IMR-90 (cell line): ENCODE measurements around the gene YJU2. TPM values are rescaled to one million over a fixed set of nuclear protein-coding genes. Genes with fewer than 3 reads are reported as not detected.
A peak's percentile ranks its signal among the peaks of the same experiment; 100 is the strongest.

Experiments used
- ATAC-seq: fragments of 200-7000 bp; cut with Tn5 transposase; 2 replicates; pipeline ENCODE4 v1.9.1; 2020; ENCODE audit warnings: low read depth, mild to moderate bottlenecking, moderate library complexity
- BruUV-seq: library from RNA; stranded (reverse); fragments of 400-500 nt; replicated peaks from 2 replicates; lab custom pipeline; 2021; lab: Mats Ljungman, UMichigan
- CTCF ChIA-PET: fragments of 300-600 bp; formaldehyde crosslinking; extraction: SDS; loops from one replicate; lab custom pipeline; 2021; ENCODE audit warnings: antibody characterized with exemption; lab: Yijun Ruan, JAX
- POLR2A ChIA-PET: fragments of 300-600 bp; sonication (Branson Sonifier 250); formaldehyde crosslinking; loops from one replicate; lab custom pipeline; 2022; ENCODE audit warnings: antibody characterized with exemption; ENCODE audit not compliant: unreplicated experiment; lab: Charles Lee
- DNase-seq: peaks from one replicate; pipeline ENCODE4 v3.0.0; 2013
- H2AFZ ChIP-seq: replicated peaks from 2 replicates; pipeline ENCODE3; 2013; ENCODE audit warnings: low read length, mild to moderate bottlenecking; ENCODE audit not compliant: poor library complexity
- H2AK5ac ChIP-seq: 2 replicates; pipeline ENCODE4 v1.6.1; 2013; ENCODE audit warnings: low read depth, low read length, inconsistent platforms
- H2AK9ac ChIP-seq: replicated peaks from 2 replicates; pipeline ENCODE3; 2013; ENCODE audit warnings: mild to moderate bottlenecking, low read depth, low read length, moderate library complexity; ENCODE audit not compliant: poor library complexity
- H2BK120ac ChIP-seq: 2 replicates; pipeline ENCODE4 v1.6.1; 2013; ENCODE audit warnings: low read depth, low read length, inconsistent platforms
- H2BK15ac ChIP-seq: 3 replicates; pipeline ENCODE4 v1.6.1; 2013; ENCODE audit warnings: low read depth, low read length, inconsistent platforms
- H2BK20ac ChIP-seq: 2 replicates; pipeline ENCODE4 v1.6.1; 2013; ENCODE audit warnings: low read depth, mild to moderate bottlenecking, inconsistent platforms, low read length, moderate library complexity
- H2BK5ac ChIP-seq: 2 replicates; pipeline ENCODE4 v1.6.1; 2013; ENCODE audit warnings: mild to moderate bottlenecking, low read depth, low read length, inconsistent platforms; ENCODE audit not compliant: poor library complexity, severe bottlenecking
- H3K14ac ChIP-seq: replicated peaks from 2 replicates; pipeline ENCODE4 v1.6.1; 2013; ENCODE audit warnings: low read depth, low read length, inconsistent platforms
- H3K18ac ChIP-seq: 2 replicates; pipeline ENCODE4 v1.6.1; 2013; ENCODE audit warnings: low read depth, low read length, control low read depth
- H3K23ac ChIP-seq: 2 replicates; pipeline ENCODE4 v1.6.1; 2013; ENCODE audit warnings: low read depth, low read length, inconsistent platforms
- H3K27ac ChIP-seq: 2 replicates; pipeline ENCODE4 v1.5.1; 2013; ENCODE audit warnings: mild to moderate bottlenecking, control low read depth, low read length; ENCODE audit not compliant: insufficient read depth
- H3K27me3 ChIP-seq: 2 replicates; pipeline ENCODE4 v1.6.1; 2013; ENCODE audit warnings: low read length; ENCODE audit not compliant: control insufficient read depth, insufficient read depth
- H3K36me3 ChIP-seq: 2 replicates; pipeline ENCODE4 v1.6.1; 2013; ENCODE audit warnings: low read length, mixed read lengths; ENCODE audit not compliant: control insufficient read depth, insufficient read depth
- H3K4ac ChIP-seq: 2 replicates; pipeline ENCODE4 v1.6.1; 2013; ENCODE audit warnings: low read depth, low read length, inconsistent platforms
- H3K4me1 ChIP-seq: 2 replicates; pipeline ENCODE4 v1.6.1; 2013; ENCODE audit warnings: low read length, mixed read lengths; ENCODE audit not compliant: control insufficient read depth, insufficient read depth
- H3K4me2 ChIP-seq: 2 replicates; pipeline ENCODE4 v1.6.1; 2013; ENCODE audit warnings: low read depth, mild to moderate bottlenecking, control low read depth, low read length, moderate library complexity
- H3K4me3 ChIP-seq: 2 replicates; pipeline ENCODE4 v1.5.1; 2013; ENCODE audit warnings: low read depth, mild to moderate bottlenecking, control low read depth, low read length, moderate library complexity; ENCODE audit not compliant: insufficient read depth
- H3K56ac ChIP-seq: 2 replicates; pipeline ENCODE4 v1.6.1; 2013; ENCODE audit warnings: low read length, inconsistent platforms; ENCODE audit not compliant: insufficient read depth; ENCODE audit errors: extremely low read depth
- H3K79me1 ChIP-seq, 2 experiments: 2 replicates each; pipeline ENCODE4 v1.6.1; 2013; ENCODE audit warnings: low read length in 2 of 2, inconsistent platforms in 1 of 2, low read depth in 1 of 2
- H3K9ac ChIP-seq: 2 replicates; pipeline ENCODE4 v1.6.1; 2013; ENCODE audit warnings: low read depth, low read length, control low read depth
- H3K9me1 ChIP-seq: 2 replicates; pipeline ENCODE4 v1.6.1; 2013; ENCODE audit warnings: low read length, inconsistent platforms; ENCODE audit not compliant: insufficient read depth
- H3K9me3 ChIP-seq: 2 replicates; pipeline ENCODE4 v1.6.1; 2013; ENCODE audit warnings: low read length; ENCODE audit not compliant: control insufficient read depth, insufficient read depth
- H4K20me1 ChIP-seq: 2 replicates; pipeline ENCODE4 v1.6.1; 2013; ENCODE audit warnings: low read length, inconsistent platforms; ENCODE audit not compliant: insufficient read depth
- H4K5ac ChIP-seq: 2 replicates; pipeline ENCODE4 v1.6.1; 2013; ENCODE audit warnings: mild to moderate bottlenecking, low read depth, low read length, control low read depth
- H4K8ac ChIP-seq, 2 experiments: 2 replicates each; pipeline ENCODE4 v1.6.1; 2013; ENCODE audit warnings: low read depth in 2 of 2, low read length in 2 of 2, control low read depth in 1 of 2, inconsistent platforms in 1 of 2
- H4K91ac ChIP-seq: 2 replicates; pipeline ENCODE4 v1.6.1; 2013; ENCODE audit warnings: low read depth, low read length, inconsistent platforms; ENCODE audit not compliant: insufficient read depth
- BHLHE40 ChIP-seq: fragments of 150-350 bp; IDR thresholded peaks from 2 replicates; pipeline ENCODE4 v1.6.1; 2016; ENCODE audit warnings: mild to moderate bottlenecking, low read depth, low read length
- CHD1 ChIP-seq: IDR thresholded peaks from 2 replicates; pipeline ENCODE4 v1.6.1; 2012; ENCODE audit warnings: low read depth, low read length, improper control_type of control experiment
- FOS ChIP-seq: fragments of 150-350 bp; IDR thresholded peaks from 2 replicates; pipeline ENCODE4 v1.6.1; 2016; ENCODE audit warnings: low read depth, low read length
- MAFK ChIP-seq: IDR thresholded peaks from 2 replicates; pipeline ENCODE4 v1.6.1; 2012; ENCODE audit warnings: low read depth, low read length, improper control_type of control experiment
- MAZ ChIP-seq: IDR thresholded peaks from 2 replicates; pipeline ENCODE4 v1.6.1; 2012; ENCODE audit warnings: low read depth, mild to moderate bottlenecking, low read length, improper control_type of control experiment, moderate library complexity, borderline replicate concordance
- MXI1 ChIP-seq: IDR thresholded peaks from 2 replicates; pipeline ENCODE4 v1.6.1; 2012; ENCODE audit warnings: low read depth, mild to moderate bottlenecking, low read length, moderate library complexity, borderline replicate concordance
- NFE2L2 ChIP-seq: fragments of 150-350 bp; IDR thresholded peaks from 2 replicates; pipeline ENCODE4 v1.6.1; 2016; ENCODE audit warnings: low read depth, mild to moderate bottlenecking, low read length
- RAD21 ChIP-seq: IDR thresholded peaks from 2 replicates; pipeline ENCODE4 v1.6.1; 2012; ENCODE audit warnings: low read length, improper control_type of control experiment
- RFX5 ChIP-seq: IDR thresholded peaks from 2 replicates; pipeline ENCODE4 v1.8.0; 2012; ENCODE audit warnings: low read depth, mild to moderate bottlenecking, low read length, moderate library complexity
- WGBS, 2 experiments: methylation state at CpG; one replicate each; pipeline versions ENCODE4 v1.1.5 to v1.1.7; 2013; ENCODE audit warnings: missing lambda C conversion rate in 2 of 2; ENCODE audit not compliant: insufficient read length in 1 of 2; ENCODE audit errors: extremely low coverage in 2 of 2; 5-methylcytosine and 5-hydroxymethylcytosine counted together
- dilution Hi-C: fragments of 300-500 bp; cut with HindIII; formaldehyde crosslinking; loops from one replicate; pipeline ENCODE4 v1.14.3; 2018; ENCODE audit warnings: low sequenced_read_pairs; ENCODE audit not compliant: unreplicated experiment
- in situ Hi-C: fragments of 300-500 bp; cut with MboI; formaldehyde crosslinking; loops from 3 replicates; pipeline ENCODE4 v1.14.3; 2019; ENCODE audit warnings: low sequenced_read_pairs, inconsistent platforms, mixed read lengths
- intact Hi-C: fragments of 100-400 bp; cut with micrococcal nuclease; formaldehyde crosslinking; loops from 2 replicates; pipeline ENCODE4 v1.10.0; 2022
- polyA plus RNA-seq, 3 experiments: library from polyadenylated mRNA; depleted of rRNA; stranded (reverse); fragments of >200 nt; gene quantifications; 2 replicates each; pipeline ENCODE4 v1.2.3, GENCODE V29; 2012; ENCODE audit warnings: low replicate concordance in 1 of 3
- total RNA-seq: library from RNA; depleted of rRNA; stranded (reverse); fragments of >200 nt; gene quantifications from 2 replicates; pipeline ENCODE4 v1.2.3, GENCODE V29; 2012
- TF ChIP-seq, protein P1 (sequence below): fragments of 150-350 bp; IDR thresholded peaks from 2 replicates; pipeline ENCODE4 v1.6.1; 2017; ENCODE audit warnings: mild to moderate bottlenecking, antibody characterized with exemption, low read length, low read depth

The YJU2 gene
- total and polyA plus RNA-seq, 2 of the 4 experiments (the other 2 are of a cell fraction): 15.6 to 18.9 TPM

GRCh38 chr19:4278010-4278409 is 31.1 kb downstream of the YJU2 start:
- no peak overlapping the region for H3K9ac ChIP-seq
- no peak overlapping the region for H3K18ac ChIP-seq
- POLR2A ChIA-PET: no interaction called here
- H3K4ac ChIP-seq: no peak overlapping the region
- dilution Hi-C loops: no loop called here
- DNase-seq (no peak), ATAC-seq (no peak)
- no peak overlapping the region for H2BK5ac ChIP-seq
- intact Hi-C loops: no loop called here
- H3K14ac ChIP-seq: no peak overlapping the region
- WGBS, 2 experiments: no CpG with 5 or more reads among the region's 4 CpGs
- H4K8ac ChIP-seq: no peak overlapping the region
- peaks cover under 1% of the 10 kb centered on the region; the same call in 1 of the 2 replicates for H3K9me3 ChIP-seq
- H4K20me1 ChIP-seq: no peaks in the 10 kb centered on the region
- no peak overlapping the region for H2BK15ac ChIP-seq
- no peaks in the 10 kb centered on the region for H3K36me3 ChIP-seq
- H3K56ac ChIP-seq: no peak overlapping the region
- no peak overlapping the region for H4K91ac ChIP-seq
- peaks cover 44% of the 10 kb centered on the region for H3K27me3 ChIP-seq
- TF ChIP-seq FOS (no peak), RFX5 (no peak), BHLHE40 (no peak), MXI1 (no peak), RAD21 (no peak), CHD1 (no peak), MAFK (no peak), NFE2L2 (no peak), MAZ (no peak)
- TF ChIP-seq, protein P1, sequence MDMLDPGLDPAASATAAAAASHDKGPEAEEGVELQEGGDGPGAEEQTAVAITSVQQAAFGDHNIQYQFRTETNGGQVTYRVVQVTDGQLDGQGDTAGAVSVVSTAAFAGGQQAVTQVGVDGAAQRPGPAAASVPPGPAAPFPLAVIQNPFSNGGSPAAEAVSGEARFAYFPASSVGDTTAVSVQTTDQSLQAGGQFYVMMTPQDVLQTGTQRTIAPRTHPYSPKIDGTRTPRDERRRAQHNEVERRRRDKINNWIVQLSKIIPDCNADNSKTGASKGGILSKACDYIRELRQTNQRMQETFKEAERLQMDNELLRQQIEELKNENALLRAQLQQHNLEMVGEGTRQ: no peak
- H2BK20ac ChIP-seq: no peak overlapping the region
- no peak overlapping the region for H2AK9ac ChIP-seq
- H3K9me1 ChIP-seq: no peaks in the 10 kb centered on the region
- H3K79me1 ChIP-seq: no peaks in the 10 kb centered on the region
- no peak overlapping the region for H4K5ac ChIP-seq
- in situ Hi-C loops: no loop called here
- H2AK5ac ChIP-seq: no peak overlapping the region
- BruUV-seq: no TSS peak
- H2BK120ac ChIP-seq: no peak overlapping the region
- H3K4me3 ChIP-seq: no peak overlapping the region
- H3K23ac ChIP-seq: no peak overlapping the region
- H3K27ac ChIP-seq: no peak overlapping the region
- H3K4me2 ChIP-seq: no peak overlapping the region
- CTCF ChIA-PET: no interaction called here
- no peaks in the 10 kb centered on the region for H3K4me1 ChIP-seq
- peak overlapping the region; percentile 11 for H2AFZ ChIP-seq
